K562 (cell line): ENCODE data around the gene MYLK4. TPM values are rescaled to one million over a fixed set of nuclear protein-coding genes. Genes with fewer than 3 reads are reported as not detected.

ENCODE experiments used
- ESRRB ChIP-seq: fragments of 250-450 bp; sonication (Bioruptor Pico); IDR thresholded peaks from 2 replicates; pipeline ENCODE4 v1.5.0; 2020; ENCODE audit warnings: mild to moderate bottlenecking, moderate library complexity, borderline replicate concordance
- HIVEP1 ChIP-seq: fragments of 250-450 bp; sonication (Bioruptor Pico); IDR thresholded peaks from 2 replicates; pipeline ENCODE4 v1.4.0; 2020; ENCODE audit warnings: mild to moderate bottlenecking
- HLTF ChIP-seq: fragments of 450-650 bp; IDR thresholded peaks from 2 replicates; pipeline ENCODE4 v1.6.1; 2016
- HMG20B ChIP-seq: fragments of 250-450 bp; sonication (Bioruptor Pico); IDR thresholded peaks from 2 replicates; pipeline ENCODE4 v1.5.0; 2021; ENCODE audit warnings: mild to moderate bottlenecking
- KDM5B ChIP-seq: fragments of 200-600 bp; sonication (generic); IDR thresholded peaks from 2 replicates; pipeline ENCODE4 v1.6.1; 2012; ENCODE audit warnings: low read depth, mild to moderate bottlenecking, moderate library complexity, low read length, control low read depth, inconsistent platforms; ENCODE audit not compliant: insufficient replicate concordance
- PHB2 ChIP-seq: fragments of 450-650 bp; IDR thresholded peaks from 2 replicates; pipeline ENCODE4 v1.6.1; 2017; ENCODE audit warnings: low read depth
- PHF21A ChIP-seq: fragments of 450-650 bp; IDR thresholded peaks from 2 replicates; pipeline ENCODE4 v1.6.1; 2017; ENCODE audit warnings: low read depth, borderline replicate concordance
- POLR3A ChIP-seq: IDR thresholded peaks from 2 replicates; pipeline ENCODE4 v1.6.1; 2011; ENCODE audit warnings: borderline replicate concordance, mild to moderate bottlenecking, moderate library complexity; ENCODE audit not compliant: insufficient read length, insufficient read depth; ENCODE audit errors: extremely low read depth
- RBM17 ChIP-seq: fragments of 200-400 bp; formaldehyde crosslinking; IDR thresholded peaks from 2 replicates; pipeline ENCODE4 v1.6.1; 2017; ENCODE audit warnings: low read depth, mild to moderate bottlenecking, low read length, borderline replicate concordance
- RFX1 ChIP-seq: fragments of 450-650 bp; IDR thresholded peaks from 2 replicates; pipeline ENCODE4 v1.6.1; 2016; ENCODE audit warnings: mild to moderate bottlenecking, moderate library complexity
- SIN3B ChIP-seq: fragments of 450-650 bp; IDR thresholded peaks from 2 replicates; pipeline ENCODE4 v1.6.1; 2017; ENCODE audit warnings: low read depth, mild to moderate bottlenecking, moderate library complexity
- SMC3 ChIP-seq: conservative IDR thresholded peaks from 2 replicates; pipeline ENCODE4 v1.6.1; 2011; ENCODE audit warnings: low read depth, low read length, improper control_type of control experiment; ENCODE audit not compliant: insufficient read depth
- TAL1 ChIP-seq: fragments of 450-650 bp; IDR thresholded peaks from 2 replicates; pipeline ENCODE4 v1.6.1; 2016; ENCODE audit warnings: mild to moderate bottlenecking
- TCFL5 ChIP-seq: fragments of 250-450 bp; sonication (Bioruptor Pico); conservative IDR thresholded peaks from 2 replicates; pipeline ENCODE4 v1.6.1; 2021; ENCODE audit warnings: mild to moderate bottlenecking, moderate library complexity, matching md5 sums
- ZNF184 ChIP-seq: sonication (generic); formaldehyde crosslinking; IDR thresholded peaks from 2 replicates; pipeline ENCODE4 v1.5.0; 2020; ENCODE audit warnings: missing genetic modification reagents
- ZNF431 ChIP-seq: sonication (generic); formaldehyde crosslinking; IDR thresholded peaks from 2 replicates; pipeline ENCODE4 v1.8.0; 2022; ENCODE audit warnings: mild to moderate bottlenecking, missing genetic modification reagents
- ZNF551 ChIP-seq: fragments of 250-450 bp; sonication (Bioruptor Pico); IDR thresholded peaks from 2 replicates; pipeline ENCODE4 v1.5.0; 2021; ENCODE audit warnings: mild to moderate bottlenecking, moderate library complexity
- ZNF584 ChIP-seq: fragments of 200-800 bp; sonication (Bioruptor generic); IDR thresholded peaks from 2 replicates; pipeline ENCODE4 v1.6.1; 2016; ENCODE audit warnings: low read depth, mild to moderate bottlenecking, missing genetic modification characterization, missing compliant biosample characterization
- polyA plus RNA-seq, 8 experiments: library from polyadenylated mRNA; depleted of rRNA in 4 of 8; stranded (reverse) in 5 of 8; unstranded in 3 of 8; fragments of >200 nt; fragmentation: Nextera tagmentation in 2 of 8; fragmentation: Illumina TruSeq in 1 of 8; extraction: Ambion mirVana in 2 of 8; extraction: Trizol in 1 of 8; gene quantifications; 2 replicates each; pipeline versions ENCODE4 v1.2.1 to v1.2.3, GENCODE V29; 2011 to 2014; ENCODE audit warnings: inconsistent platforms in 1 of 8, missing spikeins in 1 of 8
- total RNA-seq, 7 experiments: library from RNA; depleted of rRNA in 6 of 7; stranded (reverse); fragments of >200 nt in 6 of 7; fragmentation: Illumina TruSeq in 2 of 7; extraction: Trizol in 2 of 7; gene quantifications; 2 replicates each; pipeline versions ENCODE4 v1.2.1 to v1.2.3, GENCODE V29; 2011 to 2021; ENCODE audit warnings: low replicate concordance in 1 of 7
- TF ChIP-seq, protein P1 (sequence below): fragments of 450-650 bp; IDR thresholded peaks from 2 replicates; pipeline ENCODE4 v1.6.1; 2016; ENCODE audit warnings: mild to moderate bottlenecking
- TF ChIP-seq, protein P2 (sequence below): fragments of 250-450 bp; sonication (Bioruptor Pico); IDR thresholded peaks from 2 replicates; pipeline ENCODE4 v1.8.0; 2021; ENCODE audit warnings: mild to moderate bottlenecking, moderate library complexity
- TF ChIP-seq, protein P3 (sequence below): fragments of 450-650 bp; IDR thresholded peaks from 2 replicates; pipeline ENCODE4 v1.6.1; 2016; ENCODE audit warnings: borderline replicate concordance
- TF ChIP-seq, protein P4 (sequence below): fragments of 250-450 bp; sonication (Bioruptor Pico); IDR thresholded peaks from 2 replicates; pipeline ENCODE4 v1.8.0; 2021; ENCODE audit warnings: moderate library complexity, mild to moderate bottlenecking, inconsistent platforms
- TF ChIP-seq, protein P5 (sequence below): fragments of 450-650 bp; formaldehyde crosslinking; IDR thresholded peaks from 2 replicates; pipeline ENCODE4 v1.4.0; 2020; ENCODE audit warnings: mild to moderate bottlenecking, moderate library complexity

The MYLK4 gene
- total and polyA plus RNA-seq, 9 of the 15 experiments (the other 6 are each of a cell fraction or from before 2014, with no cell fraction given), result 0.01 to 0.15 (median 0.06) TPM

DNA sequence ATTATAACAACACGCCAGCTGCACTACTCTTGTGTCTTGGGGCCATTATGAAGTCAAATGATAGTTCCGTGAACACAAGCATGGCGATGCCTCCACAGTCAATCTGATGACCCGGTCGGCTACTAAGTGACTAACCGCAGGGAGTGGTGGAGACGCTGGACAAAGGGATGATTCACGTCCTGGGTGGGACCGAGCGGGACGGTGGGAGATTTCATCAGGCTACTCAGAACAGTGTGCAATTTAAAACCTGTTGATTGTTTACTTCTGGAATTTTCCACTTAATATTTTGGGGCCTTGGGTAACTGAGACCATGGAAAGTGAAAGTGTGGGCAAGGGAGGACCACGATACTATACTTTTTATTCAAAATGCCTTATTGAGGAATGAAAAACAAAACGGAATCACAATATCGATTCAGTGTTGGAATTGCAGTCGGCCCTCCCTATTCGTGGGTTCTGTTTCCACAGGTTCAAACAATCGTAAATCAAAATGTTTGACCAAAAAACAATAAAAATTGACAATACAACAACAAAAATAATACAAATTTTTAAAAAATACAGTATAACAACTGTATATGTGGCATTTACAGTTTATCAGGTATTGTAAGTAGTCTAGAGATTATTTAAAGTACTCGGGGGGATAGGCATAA is 66.5 kb downstream of the MYLK4 start (continued):
- TF ChIP-seq, protein P1, sequence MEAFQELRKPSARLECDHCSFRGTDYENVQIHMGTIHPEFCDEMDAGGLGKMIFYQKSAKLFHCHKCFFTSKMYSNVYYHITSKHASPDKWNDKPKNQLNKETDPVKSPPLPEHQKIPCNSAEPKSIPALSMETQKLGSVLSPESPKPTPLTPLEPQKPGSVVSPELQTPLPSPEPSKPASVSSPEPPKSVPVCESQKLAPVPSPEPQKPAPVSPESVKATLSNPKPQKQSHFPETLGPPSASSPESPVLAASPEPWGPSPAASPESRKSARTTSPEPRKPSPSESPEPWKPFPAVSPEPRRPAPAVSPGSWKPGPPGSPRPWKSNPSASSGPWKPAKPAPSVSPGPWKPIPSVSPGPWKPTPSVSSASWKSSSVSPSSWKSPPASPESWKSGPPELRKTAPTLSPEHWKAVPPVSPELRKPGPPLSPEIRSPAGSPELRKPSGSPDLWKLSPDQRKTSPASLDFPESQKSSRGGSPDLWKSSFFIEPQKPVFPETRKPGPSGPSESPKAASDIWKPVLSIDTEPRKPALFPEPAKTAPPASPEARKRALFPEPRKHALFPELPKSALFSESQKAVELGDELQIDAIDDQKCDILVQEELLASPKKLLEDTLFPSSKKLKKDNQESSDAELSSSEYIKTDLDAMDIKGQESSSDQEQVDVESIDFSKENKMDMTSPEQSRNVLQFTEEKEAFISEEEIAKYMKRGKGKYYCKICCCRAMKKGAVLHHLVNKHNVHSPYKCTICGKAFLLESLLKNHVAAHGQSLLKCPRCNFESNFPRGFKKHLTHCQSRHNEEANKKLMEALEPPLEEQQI, result no peak
- TF ChIP-seq ZNF551 (CRISPR knock-in tag), result no peak
- no peak for TF ChIP-seq ZNF584 (CRISPR knock-in tag)
- TF ChIP-seq RFX1, result no peak
- no peak for TF ChIP-seq HLTF
- TF ChIP-seq, protein P2, sequence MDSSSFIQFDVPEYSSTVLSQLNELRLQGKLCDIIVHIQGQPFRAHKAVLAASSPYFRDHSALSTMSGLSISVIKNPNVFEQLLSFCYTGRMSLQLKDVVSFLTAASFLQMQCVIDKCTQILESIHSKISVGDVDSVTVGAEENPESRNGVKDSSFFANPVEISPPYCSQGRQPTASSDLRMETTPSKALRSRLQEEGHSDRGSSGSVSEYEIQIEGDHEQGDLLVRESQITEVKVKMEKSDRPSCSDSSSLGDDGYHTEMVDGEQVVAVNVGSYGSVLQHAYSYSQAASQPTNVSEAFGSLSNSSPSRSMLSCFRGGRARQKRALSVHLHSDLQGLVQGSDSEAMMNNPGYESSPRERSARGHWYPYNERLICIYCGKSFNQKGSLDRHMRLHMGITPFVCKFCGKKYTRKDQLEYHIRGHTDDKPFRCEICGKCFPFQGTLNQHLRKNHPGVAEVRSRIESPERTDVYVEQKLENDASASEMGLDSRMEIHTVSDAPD (CRISPR knock-in tag), result no peak
- no peak for TF ChIP-seq POLR3A
- no peak for TF ChIP-seq TAL1
- TF ChIP-seq TCFL5 (CRISPR knock-in tag), result no peak
- no peak for TF ChIP-seq ZNF184 (CRISPR knock-in tag)
- TF ChIP-seq, protein P3, sequence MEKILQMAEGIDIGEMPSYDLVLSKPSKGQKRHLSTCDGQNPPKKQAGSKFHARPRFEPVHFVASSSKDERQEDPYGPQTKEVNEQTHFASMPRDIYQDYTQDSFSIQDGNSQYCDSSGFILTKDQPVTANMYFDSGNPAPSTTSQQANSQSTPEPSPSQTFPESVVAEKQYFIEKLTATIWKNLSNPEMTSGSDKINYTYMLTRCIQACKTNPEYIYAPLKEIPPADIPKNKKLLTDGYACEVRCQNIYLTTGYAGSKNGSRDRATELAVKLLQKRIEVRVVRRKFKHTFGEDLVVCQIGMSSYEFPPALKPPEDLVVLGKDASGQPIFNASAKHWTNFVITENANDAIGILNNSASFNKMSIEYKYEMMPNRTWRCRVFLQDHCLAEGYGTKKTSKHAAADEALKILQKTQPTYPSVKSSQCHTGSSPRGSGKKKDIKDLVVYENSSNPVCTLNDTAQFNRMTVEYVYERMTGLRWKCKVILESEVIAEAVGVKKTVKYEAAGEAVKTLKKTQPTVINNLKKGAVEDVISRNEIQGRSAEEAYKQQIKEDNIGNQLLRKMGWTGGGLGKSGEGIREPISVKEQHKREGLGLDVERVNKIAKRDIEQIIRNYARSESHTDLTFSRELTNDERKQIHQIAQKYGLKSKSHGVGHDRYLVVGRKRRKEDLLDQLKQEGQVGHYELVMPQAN, result no peak
- no peak for TF ChIP-seq SMC3
- TF ChIP-seq HIVEP1 (CRISPR knock-in tag), result no peak
- TF ChIP-seq SIN3B, result no peak
- TF ChIP-seq KDM5B, result no peak
- TF ChIP-seq ESRRB (CRISPR knock-in tag), result no peak
- TF ChIP-seq ZNF431 (CRISPR knock-in tag), result no peak
- no peak for TF ChIP-seq RBM17
- no peak for TF ChIP-seq HMG20B (CRISPR knock-in tag)
- TF ChIP-seq, protein P4, sequence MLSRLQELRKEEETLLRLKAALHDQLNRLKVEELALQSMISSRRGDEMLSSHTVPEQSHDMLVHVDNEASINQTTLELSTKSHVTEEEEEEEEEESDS (CRISPR knock-in tag), result no peak
- TF ChIP-seq, protein P5, sequence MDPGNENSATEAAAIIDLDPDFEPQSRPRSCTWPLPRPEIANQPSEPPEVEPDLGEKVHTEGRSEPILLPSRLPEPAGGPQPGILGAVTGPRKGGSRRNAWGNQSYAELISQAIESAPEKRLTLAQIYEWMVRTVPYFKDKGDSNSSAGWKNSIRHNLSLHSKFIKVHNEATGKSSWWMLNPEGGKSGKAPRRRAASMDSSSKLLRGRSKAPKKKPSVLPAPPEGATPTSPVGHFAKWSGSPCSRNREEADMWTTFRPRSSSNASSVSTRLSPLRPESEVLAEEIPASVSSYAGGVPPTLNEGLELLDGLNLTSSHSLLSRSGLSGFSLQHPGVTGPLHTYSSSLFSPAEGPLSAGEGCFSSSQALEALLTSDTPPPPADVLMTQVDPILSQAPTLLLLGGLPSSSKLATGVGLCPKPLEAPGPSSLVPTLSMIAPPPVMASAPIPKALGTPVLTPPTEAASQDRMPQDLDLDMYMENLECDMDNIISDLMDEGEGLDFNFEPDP (CRISPR knock-in tag), result no peak
- no peak for TF ChIP-seq PHF21A
- no peak for TF ChIP-seq PHB2
